Panc1 (cell line): ENCODE results near the gene USP32. TPM values are rescaled to one million over a fixed set of nuclear protein-coding genes. Genes with fewer than 3 reads are reported as not detected.

Experiments
- ATAC-seq: fragments of 200-7000 bp; cut with Tn5 transposase; 2 replicates; pipeline ENCODE4 v1.9.1; 2020; ENCODE audit warnings: mild to moderate bottlenecking, moderate library complexity
- BruUV-seq: library from RNA; stranded (reverse); fragments of 400-500 nt; replicated peaks from 2 replicates; lab custom pipeline; 2021; lab: Mats Ljungman, UMichigan
- CTCF ChIA-PET: fragments of 300-600 bp; sonication (Branson Sonifier 250); formaldehyde crosslinking; loops from one replicate; lab custom pipeline; 2022; ENCODE audit warnings: antibody characterized with exemption; lab: Charles Lee
- POLR2A ChIA-PET: fragments of 300-600 bp; sonication (Branson Sonifier 250); formaldehyde crosslinking; loops from one replicate; lab custom pipeline; 2022; ENCODE audit warnings: antibody characterized with exemption; lab: Charles Lee
- DNase-seq: peaks from one replicate; pipeline ENCODE4 v3.0.0-alpha.2; 2010; ENCODE audit warnings: low read depth, low spot score
- H3K27ac ChIP-seq: 2 replicates; pipeline ENCODE4 v1.5.1; 2011; ENCODE audit warnings: mild to moderate bottlenecking, low read length, inconsistent platforms
- H3K27me3 ChIP-seq: fragments of 200-500 bp; sonication (Bioruptor generic); 2 replicates; pipeline ENCODE4 v1.6.0; 2014; ENCODE audit warnings: low read length, inconsistent platforms; ENCODE audit not compliant: control insufficient read depth, insufficient read depth
- H3K36me3 ChIP-seq: fragments of 200-500 bp; sonication (Bioruptor generic); 2 replicates; pipeline ENCODE4 v1.5.1; 2014; ENCODE audit warnings: inconsistent platforms, mild to moderate bottlenecking, low read length, moderate library complexity; ENCODE audit not compliant: control insufficient read depth, insufficient read depth
- H3K4me1 ChIP-seq: 2 replicates; pipeline ENCODE4 v1.5.1; 2011; ENCODE audit warnings: inconsistent platforms, mild to moderate bottlenecking, low read length, moderate library complexity; ENCODE audit not compliant: control insufficient read depth, insufficient read depth
- H3K4me3 ChIP-seq, 2 experiments: 2 replicates each; pipeline ENCODE4 v1.5.1; 2011 to 2012; ENCODE audit warnings: low read depth in 2 of 2, low read length in 2 of 2, mild to moderate bottlenecking in 2 of 2, inconsistent platforms in 1 of 2, moderate library complexity in 1 of 2
- H3K9me3 ChIP-seq: fragments of 200-500 bp; sonication (Bioruptor generic); 2 replicates; pipeline ENCODE4 v1.5.1; 2014; ENCODE audit warnings: low read depth, mild to moderate bottlenecking, inconsistent platforms, low read length, moderate library complexity; ENCODE audit not compliant: control insufficient read depth, insufficient read depth
- CTCF ChIP-seq: fragments of 450-650 bp; IDR thresholded peaks from 2 replicates; pipeline ENCODE4 v1.5.1; 2017; ENCODE audit warnings: mild to moderate bottlenecking
- POLR2AphosphoS5 ChIP-seq: IDR thresholded peaks from 2 replicates; pipeline ENCODE4 v1.6.1; 2012; ENCODE audit warnings: mild to moderate bottlenecking, low read depth, low read length, moderate library complexity
- REST ChIP-seq, 2 experiments: IDR thresholded peaks; 2 replicates each; pipeline ENCODE4 v1.6.1; 2011 to 2012; ENCODE audit warnings: low read depth in 2 of 2, control low read depth in 1 of 2, low read length in 1 of 2, mild to moderate bottlenecking in 1 of 2, moderate library complexity in 1 of 2; ENCODE audit not compliant: insufficient read depth in 1 of 2
- SIN3A ChIP-seq: IDR thresholded peaks from 2 replicates; pipeline ENCODE4 v1.6.1; 2012; ENCODE audit warnings: low read depth, mild to moderate bottlenecking, low read length, moderate library complexity, borderline replicate concordance; ENCODE audit not compliant: insufficient read depth
- TCF7L2 ChIP-seq: IDR thresholded peaks from 2 replicates; pipeline ENCODE4 v1.6.1; 2011; ENCODE audit warnings: mild to moderate bottlenecking, low read depth, low read length, inconsistent platforms
- in situ Hi-C: cut with HindIII; loops from 2 replicates; pipeline ENCODE4 v1.10.0; 2016; ENCODE audit warnings: low sequenced_read_pairs, low pct_unique_long_range_greater_than_20kb
- intact Hi-C: fragments of 100-400 bp; cut with micrococcal nuclease; formaldehyde crosslinking; loops from one replicate; pipeline ENCODE4 v1.10.0; 2022; ENCODE audit not compliant: unreplicated experiment
- total RNA-seq: library from RNA; stranded (reverse); gene quantifications from one replicate; pipeline ENCODE4 v1.2.1, GENCODE V29; 2021; ENCODE audit not compliant: unreplicated experiment

USP32 gene
- total RNA-seq, 1 experiment from 2014 or later = 45.5 TPM

DNA sequence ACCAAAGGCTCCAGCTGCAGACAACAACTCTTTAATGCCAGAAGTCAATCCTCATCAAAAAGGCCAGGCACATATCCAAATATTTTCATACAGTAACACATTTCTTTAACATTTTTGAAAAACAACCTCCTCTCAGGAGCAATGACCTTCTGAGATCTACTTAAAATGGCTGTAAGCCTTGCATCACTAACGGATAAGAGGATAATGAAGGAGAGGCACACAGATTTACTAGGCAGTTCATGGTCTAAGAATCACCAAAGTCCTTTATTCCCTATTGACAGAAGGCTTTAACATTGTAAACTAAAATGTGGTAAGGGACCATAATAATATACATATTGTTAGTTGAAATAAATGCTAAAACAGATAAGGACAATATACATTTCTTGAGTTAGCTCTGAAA, 114.7 kb downstream of the USP32 start:
- in situ Hi-C loops = no loop called here
- Histone ChIP-seq H3K36me3 (no peaks in the 10 kb centered on the region; the same call in 1 of the 2 replicates), H3K27me3 (no peaks in the 10 kb centered on the region), H3K4me3 (no peak overlapping the region), H3K9me3 (no peaks in the 10 kb centered on the region), H3K27ac (no peak overlapping the region), H3K4me1 (no peaks in the 10 kb centered on the region)
- TF ChIP-seq SIN3A = no peak
- TF ChIP-seq TCF7L2 = no peak
- no peak for TF ChIP-seq POLR2AphosphoS5
- TF ChIP-seq REST (IDR thresholded peaks at IDR 0.05; ENCODE audit: insufficient read depth in 1 of 2, low read depth in 2 of 2, low read length in 1 of 2) = no peak
- TF ChIP-seq CTCF = no peak
- ATAC-seq = no peak
- no peak for DNase-seq
- intact Hi-C loops = no loop called here
- CTCF ChIA-PET = no interaction called here
- no TSS peak for BruUV-seq
- POLR2A ChIA-PET = no interaction called here

- Histone ChIP-seq H3K27me3 (no peaks in the 10 kb centered on the region), H3K27ac (no peak overlapping the region), H3K4me1 (no peaks in the 10 kb centered on the region), H3K36me3 (peaks cover 13% of the 10 kb centered on the region; the same call in 1 of the 2 replicates), H3K9me3 (no peaks in the 10 kb centered on the region), H3K4me3 (no peak overlapping the region)
- in situ Hi-C loops (no loop called here), intact Hi-C loops (no loop called here)
- ATAC-seq (no peak), DNase-seq (no peak)
- TF ChIP-seq POLR2AphosphoS5 (no peak), TCF7L2 (no peak), SIN3A (no peak), REST (IDR thresholded peaks at IDR 0.05; ENCODE audit: insufficient read depth in 1 of 2, low read depth in 2 of 2, low read length in 1 of 2) (no peak), CTCF (no peak)
- CTCF ChIA-PET = no interaction called here
- POLR2A ChIA-PET = no interaction called here
- BruUV-seq = no TSS peak
Observed at GRCh38 chr17:60269417-60269816, 122.5 kb downstream of the USP32 start.
